ENCODE data around the gene NMUR2.

Gene NMUR2, protein sequence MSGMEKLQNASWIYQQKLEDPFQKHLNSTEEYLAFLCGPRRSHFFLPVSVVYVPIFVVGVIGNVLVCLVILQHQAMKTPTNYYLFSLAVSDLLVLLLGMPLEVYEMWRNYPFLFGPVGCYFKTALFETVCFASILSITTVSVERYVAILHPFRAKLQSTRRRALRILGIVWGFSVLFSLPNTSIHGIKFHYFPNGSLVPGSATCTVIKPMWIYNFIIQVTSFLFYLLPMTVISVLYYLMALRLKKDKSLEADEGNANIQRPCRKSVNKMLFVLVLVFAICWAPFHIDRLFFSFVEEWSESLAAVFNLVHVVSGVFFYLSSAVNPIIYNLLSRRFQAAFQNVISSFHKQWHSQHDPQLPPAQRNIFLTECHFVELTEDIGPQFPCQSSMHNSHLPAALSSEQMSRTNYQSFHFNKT

DNA sequence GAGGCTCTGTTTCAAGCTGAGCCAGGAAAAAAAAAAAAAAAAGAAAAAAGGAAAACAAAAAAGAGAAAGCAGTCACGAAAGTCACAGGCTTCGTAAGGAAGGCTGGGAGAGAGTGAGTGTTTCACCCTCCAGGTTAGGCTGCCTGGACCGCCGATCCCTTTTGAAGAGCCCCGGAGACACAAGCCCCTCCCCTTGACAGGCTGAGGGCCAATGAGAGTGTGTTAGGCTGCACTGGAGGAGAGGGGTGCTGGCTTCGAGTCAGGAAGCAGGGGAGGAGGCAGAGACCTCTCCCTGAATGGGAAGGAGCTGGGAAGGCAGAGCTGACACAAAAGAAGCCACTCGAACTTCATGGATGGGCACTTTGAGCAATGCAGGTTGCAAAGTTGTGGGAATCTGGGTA, at the start of gene NMUR2:
Gene NMUR2 (minus strand): TSS at position 135 of the 400 bp plus-strand sequence. CDS start 166 bp downstream, outside the sequence.
- no peak for DNase-seq (ENCODE audit: low read depth)

DNA sequence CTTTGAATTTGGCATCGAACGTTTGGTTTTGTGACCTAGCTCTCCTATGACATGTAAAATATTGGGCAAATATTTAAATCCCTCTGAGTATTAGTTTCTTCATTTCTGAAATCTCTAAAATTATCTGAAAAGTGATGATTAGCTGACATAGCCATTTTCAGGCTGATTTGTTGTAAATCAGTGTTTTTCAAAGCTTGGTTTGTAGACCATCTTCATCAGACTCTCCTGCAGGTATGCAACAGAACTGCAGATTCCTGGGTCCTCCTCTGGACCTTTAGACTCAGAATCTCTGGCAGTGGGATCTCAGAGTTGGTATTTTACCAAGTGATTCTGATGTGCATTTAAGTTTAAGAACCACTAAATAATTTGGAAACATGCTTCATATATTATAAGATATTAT, 38.9 kb upstream of the NMUR2 start:
- no peak for DNase-seq (ENCODE audit: low read depth)

DNA sequence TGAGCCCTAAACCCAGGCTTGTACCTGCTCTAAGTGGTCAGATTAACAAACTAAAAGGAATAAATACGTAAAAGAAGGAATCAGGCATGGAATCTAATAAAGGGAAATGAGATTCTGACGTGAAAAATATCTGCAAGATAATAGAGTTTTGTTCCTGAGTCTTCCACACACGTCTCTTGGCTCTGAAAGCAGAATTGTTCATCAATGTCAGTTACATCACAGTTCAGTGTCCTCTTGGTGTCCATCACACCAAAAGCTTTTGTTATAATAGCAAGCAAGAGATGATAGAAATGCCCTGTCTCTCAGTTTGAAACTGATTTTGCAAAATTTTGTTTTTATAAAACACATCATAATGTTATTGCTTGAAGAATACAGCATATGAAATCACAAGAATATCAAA, 34.7 kb upstream of the NMUR2 start:
- DNase-seq (ENCODE audit: low read depth), result no peak

DNA sequence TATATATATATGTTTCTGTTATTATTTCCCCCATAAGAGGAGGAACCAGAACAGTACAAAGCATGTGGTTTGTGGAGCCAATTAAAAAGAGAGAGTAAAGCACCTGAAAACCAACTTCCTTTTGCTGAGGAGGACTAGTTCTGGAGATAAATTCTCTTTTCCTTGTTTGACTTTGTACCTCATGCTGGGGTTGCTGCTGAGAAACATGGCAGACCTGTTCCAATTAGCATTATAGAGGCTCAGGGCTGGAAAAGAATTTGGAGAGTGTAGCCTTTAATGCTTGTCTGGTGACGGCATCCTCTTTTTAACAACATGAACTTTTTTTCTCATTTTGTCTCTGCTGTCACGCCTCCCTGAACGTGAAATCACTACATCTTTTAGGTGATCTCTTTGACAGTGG, 32.8 kb upstream of the NMUR2 start:
- no peak for DNase-seq (ENCODE audit: low read depth)

DNA sequence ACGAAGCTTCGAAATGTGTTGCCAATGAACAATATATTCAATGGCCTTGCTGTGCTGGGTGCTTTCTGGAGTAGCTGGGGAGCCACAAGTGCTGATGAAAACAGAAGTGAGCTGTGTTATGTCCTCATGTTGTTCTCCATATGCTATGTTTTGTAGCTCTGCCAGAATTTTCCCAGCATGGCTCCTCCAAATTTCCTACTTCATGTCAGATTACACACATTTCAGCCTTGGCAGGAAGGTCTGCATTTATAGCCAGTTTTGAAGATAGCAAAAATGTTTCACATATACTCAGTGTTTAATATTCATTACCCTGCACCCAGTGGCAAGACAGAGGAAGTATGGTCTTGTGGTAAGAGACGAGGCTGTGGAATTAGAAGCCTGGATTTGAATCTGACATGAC, 22.6 kb upstream of the NMUR2 start:
- DNase-seq (ENCODE audit: low read depth), result no peak

DNA sequence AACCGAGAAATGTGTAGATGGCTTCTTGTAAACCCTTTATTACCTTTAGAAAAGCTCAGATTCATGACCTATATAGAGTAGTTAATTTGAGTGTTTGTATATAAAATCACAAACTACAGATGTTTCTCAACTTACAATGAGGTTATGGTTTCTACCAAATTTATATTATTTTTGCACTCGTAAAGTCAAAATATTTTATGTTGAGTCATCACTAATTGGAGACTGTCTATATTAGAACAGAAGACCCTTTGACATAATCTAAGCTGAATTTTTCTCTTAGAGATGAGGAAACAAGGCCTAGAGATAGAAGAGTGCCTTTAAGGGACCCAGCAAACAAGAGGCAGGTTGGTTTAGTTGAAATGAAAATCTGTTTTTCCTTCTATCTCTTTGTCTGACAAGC, 20.0 kb upstream of the NMUR2 start:
- no peak for DNase-seq (ENCODE audit: low read depth)

DNA sequence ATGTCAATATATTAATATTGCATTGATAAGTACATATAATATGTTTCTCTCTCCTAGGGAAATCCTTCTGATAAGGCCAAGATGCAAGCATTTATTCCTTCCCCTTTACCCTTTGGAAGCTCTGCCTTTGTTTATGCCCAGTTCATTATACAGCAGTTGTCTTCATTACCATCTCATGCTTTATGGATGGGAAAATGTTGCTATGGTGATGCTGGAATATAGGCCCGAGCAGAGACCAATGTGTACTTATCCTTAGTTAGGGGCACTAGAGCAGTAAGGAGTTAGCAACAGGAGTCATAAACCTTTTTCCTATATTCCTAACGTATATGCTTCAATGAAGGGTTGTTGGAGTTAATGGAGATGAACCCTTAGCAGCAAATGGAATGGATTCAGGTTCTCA, 19.4 kb upstream of the NMUR2 start:
- DNase-seq (ENCODE audit: low read depth), result no peak

DNA sequence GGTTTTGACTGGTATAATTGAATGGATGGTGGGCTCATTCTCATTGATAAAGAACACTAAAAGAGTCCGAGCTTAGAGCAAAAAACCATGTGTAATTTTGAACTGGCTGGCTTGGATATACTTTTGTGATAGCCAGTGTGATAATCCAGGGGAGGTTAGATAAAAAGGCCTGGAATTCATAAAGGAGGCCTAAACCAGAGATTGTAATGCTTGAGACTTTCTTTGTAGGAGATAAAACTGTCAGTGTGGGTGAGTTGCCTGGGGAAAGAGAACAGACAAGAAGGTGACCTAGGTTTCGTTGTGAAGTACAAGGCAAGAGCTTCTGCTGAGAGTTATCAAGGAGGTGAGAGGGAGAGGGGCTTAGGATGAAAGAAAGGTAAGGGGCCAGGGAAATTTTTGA, 17.0 kb upstream of the NMUR2 start:
- no peak for DNase-seq (ENCODE audit: low read depth)

DNA sequence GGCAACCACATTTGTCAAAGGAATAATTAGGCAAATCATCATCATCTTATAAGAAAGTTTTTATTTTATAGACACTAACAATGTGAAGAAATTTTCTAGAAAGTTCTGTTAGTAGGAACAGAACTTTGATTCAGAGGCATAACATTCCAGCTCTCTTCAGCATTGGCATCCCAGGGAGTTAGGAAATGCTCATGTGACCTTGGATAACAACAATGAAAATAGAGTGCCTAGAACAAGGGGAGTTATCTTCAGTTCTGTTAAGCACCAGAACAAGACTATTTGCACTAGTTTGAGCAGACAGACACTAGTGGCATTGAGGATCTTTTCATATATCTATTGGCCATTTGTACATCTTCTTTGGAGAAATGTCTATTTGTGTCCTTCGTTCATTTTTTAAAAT, 7.0 kb upstream of the NMUR2 start:
- no peak for DNase-seq (ENCODE audit: low read depth)

DNA sequence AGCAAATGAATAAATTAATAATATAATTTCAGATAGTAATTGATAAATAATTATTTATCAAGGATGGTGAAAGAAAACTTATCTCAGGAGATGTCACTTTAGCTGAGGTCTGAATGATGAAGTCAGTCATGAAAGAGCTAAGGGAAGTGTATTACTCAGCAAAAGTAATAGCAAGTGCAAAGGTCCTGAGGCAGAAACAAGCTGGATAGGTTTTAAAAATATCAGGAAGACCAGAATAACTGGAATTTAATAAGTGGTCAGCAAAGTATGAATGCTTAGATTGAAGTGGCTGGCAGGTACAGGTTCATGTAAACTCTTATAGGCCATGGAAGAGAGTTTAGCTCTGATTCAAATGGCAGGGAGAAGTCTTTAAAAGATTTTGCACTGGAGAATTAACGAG, 1.0 kb upstream of the NMUR2 start:
- DNase-seq (ENCODE audit: low read depth), result no peak

DNA sequence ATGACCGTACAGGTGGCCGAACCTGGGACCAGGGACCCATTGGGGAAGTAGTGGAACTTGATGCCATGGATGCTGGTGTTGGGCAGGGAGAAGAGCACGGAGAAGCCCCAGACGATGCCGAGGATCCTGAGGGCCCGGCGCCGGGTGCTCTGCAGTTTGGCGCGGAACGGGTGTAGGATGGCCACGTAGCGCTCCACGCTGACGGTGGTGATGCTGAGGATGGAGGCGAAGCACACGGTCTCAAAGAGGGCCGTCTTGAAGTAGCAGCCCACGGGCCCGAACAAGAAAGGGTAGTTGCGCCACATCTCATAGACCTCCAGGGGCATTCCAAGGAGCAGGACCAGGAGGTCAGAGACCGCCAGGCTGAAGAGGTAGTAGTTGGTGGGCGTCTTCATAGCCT, 585 bp downstream of the NMUR2 start:
- DNase-seq (ENCODE audit: low read depth), result no peak

DNA sequence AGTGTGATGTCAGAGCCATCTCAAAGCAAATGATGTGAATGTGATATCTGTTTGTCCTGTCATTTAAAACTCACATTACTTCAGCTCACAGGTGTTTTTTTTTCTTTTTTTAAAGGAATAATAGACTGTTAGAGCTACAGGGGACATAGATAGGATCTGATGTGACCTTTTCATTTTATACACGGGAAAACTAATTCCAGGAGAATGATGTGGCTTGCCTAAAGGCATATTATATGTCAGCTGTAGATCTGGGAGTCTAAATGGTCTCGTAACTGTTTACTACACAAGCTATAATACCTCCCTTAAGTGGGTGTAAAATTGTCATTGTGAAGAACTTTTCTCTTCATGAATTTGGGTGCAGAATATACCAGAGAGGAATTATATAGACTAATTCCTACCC, 2.0 kb downstream of the NMUR2 start:
- DNase-seq (ENCODE audit: low read depth), result no peak

DNA sequence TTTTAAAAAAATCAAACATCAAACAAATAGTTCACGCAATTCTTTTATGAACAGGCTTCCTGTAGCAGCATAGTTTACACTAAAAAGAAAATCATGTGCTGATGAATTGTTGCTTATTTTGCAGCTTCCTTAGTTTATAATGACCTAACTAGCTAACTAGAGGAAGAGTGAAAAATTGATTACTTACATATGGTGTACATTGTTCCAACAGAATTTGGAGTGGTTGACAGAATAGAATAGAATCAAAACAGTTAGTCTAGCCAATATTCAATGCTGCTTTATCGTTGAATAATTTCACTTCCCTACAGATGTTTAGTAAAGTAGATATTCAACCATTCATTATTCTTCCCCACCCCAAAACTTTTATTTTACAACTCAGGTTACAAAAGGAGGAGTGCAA, 4.2 kb downstream of the NMUR2 start:
- no peak for DNase-seq (ENCODE audit: low read depth)

DNA sequence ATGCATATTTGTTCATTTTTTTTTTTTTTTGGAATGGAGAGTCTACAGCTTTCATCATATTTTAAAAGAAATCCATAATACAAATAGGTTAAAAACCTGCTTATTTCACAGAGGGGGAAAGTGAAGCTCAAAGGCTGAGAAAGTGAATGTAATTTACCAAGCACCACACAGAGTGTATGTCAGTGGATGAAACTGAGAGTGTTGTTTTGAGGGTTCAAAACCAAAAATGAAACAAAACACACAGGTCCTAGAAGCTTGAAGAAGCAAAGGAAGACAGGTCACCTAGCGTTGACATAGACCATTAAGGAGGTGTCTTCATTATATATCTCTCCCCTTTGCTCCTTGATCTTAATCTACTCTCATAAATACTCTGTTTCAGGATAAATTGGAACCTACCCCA, 7.5 kb downstream of the NMUR2 start:
- no peak for DNase-seq (ENCODE audit: low read depth)

DNA sequence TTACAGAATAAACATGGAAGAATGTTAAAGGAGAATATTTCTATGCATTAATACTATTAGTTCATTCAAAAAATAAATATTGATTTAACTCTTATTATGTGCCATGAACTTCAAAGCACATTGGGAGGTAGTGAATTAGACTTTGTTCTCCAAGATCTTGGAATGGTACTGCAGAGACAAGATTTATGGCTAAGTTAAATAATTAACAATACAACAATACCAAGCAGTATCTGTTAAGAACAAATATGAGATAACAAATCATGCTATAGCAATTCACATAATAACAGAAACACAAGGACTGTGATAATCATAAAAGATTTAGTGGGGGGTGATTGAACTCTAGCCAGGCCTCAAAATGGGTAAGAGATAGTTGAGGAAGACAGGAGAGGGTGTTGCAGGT, 11.6 kb downstream of the NMUR2 start:
- no peak for DNase-seq (ENCODE audit: low read depth)

DNA sequence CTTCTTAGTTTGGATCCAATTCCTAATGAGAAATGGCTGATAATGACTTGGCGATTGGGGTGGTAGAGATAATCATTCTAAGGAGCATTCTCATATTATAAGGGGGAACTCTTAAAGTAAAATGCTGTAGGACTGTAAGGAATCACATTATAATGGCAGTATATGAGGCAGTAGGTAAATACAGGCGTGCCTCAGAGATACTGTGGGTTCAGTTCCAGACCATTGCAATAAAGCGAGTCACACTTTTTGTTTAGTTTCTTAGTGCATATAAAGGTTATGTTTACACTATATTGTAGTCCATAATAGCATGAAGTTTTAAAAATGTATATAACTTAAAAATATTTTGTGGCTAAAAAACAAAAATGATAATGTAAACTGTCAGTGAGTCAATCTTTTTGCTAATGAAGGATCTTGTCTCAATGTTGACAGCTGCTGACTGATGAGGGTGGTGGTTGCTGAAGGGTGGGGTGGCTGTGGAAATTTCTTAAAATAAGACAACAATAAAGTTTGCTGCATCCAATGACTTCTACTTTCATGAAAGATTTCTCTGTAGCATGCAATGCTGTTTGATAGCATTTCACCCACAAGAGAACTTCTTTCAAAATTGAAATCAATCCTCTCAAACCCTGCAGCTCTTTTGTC, 15.8 kb downstream of the NMUR2 start:
- no peak for DNase-seq (ENCODE audit: low read depth)

DNA sequence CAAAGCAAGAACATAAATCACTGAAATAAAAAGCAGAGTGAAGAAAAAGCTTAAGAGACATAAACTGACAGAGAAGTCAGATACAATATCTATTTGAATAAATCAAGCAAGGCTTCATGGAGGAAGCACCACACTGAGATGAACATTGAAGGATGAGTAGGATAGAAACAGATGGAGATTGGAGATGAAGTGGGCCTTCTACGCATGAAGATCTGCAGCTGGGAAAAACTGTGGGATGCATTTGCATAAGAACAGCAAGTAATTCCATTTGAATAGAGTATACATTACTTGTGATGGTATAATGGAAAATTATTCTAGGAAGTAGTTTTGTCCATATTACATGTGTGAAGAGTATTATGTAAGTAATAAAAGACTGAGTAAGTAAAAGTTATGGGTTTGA, 16.5 kb downstream of the NMUR2 start:
- DNase-seq (ENCODE audit: low read depth), result no peak

DNA sequence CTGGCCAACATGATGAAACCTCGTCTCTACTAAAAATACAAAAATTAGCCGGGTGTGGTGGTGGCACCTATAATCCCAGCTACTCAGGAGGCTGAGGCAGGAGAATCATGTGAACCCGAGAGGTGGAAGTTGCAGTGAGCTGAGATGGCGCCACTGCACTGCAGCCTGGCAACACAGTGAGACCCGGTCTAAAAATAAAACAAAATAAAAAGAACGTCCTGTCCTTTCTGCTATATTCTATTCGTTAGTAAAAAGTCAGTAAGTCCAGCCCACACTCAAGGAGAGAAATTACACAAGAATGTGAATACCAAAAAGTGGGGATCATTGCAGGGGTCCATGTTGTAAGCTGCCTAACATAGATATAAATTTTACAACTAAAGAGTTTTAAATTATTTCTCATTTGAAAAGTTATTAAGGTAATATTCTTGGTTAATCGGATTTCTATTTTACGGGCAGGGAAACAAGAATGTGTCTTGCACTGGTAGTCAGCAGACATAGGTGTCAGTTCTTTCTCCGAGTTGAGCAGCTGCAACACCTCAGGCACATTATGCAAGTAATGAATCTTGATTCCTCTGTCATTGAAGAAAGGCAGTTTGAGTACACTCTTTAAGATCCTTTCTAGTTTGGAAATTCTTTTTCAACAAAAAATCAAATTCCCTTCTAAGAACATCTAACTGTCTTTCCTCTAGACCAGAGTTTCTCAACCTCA, 24.5 kb downstream of the NMUR2 start:
- no peak for DNase-seq (ENCODE audit: low read depth)

DNA sequence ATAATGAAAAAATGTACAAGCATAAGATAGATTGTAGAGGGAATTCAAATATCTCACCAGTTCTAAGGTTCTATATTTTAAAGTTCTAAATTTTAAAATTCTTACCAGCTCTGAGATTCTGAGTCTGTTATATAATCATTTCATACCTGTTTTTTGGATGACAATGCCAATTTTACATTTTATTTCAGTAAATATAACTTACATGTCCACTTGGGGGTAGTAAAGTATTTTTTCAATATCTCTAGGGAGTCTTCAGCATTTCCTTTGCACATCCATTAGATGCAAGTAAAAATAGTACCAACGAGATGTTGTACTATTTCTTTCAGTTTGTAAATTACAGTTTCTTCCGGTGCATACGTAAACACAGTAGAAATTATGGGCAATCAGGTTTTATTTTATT, 25.7 kb downstream of the NMUR2 start:
- no peak for DNase-seq (ENCODE audit: low read depth)

DNA sequence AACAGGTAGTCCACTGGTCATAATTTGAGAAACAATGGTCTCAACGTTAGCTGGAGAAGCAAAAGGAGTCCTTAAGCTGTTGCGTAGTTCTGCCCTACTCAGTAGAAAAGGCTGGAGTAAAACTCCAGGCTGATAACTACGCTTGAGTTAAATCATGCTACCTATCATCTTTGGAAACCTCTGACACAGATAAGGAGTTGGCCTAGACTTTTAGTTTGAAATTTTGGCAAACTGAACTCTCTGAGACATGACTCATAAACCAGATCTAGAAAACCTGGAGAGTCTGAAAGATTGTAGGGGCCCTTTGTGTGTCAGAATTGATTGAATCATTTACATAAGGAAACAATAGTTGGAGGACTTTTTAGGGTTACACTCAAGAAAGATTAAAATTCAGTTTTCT, 26.3 kb downstream of the NMUR2 start:
- DNase-seq (ENCODE audit: low read depth), result no peak

DNA sequence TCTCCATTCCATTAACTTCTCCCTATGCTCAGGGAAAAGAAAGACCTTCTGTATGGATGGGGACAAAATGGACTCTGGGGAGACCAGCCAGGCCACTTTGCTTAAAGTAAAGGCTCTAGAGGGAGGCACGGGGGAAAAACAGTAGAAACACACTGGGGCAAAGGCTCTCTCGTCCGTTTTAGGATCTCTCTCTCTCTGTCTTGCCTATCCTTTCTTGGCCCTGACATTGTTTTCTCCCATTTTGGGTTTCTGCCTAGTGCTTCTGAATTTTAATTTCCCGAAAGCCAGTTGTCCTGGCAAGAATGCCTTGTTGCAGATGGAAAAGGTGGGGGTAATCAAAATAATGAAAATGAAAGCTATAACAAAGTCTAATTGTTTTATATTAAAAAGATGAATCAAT, 28.2 kb downstream of the NMUR2 start:
- DNase-seq (ENCODE audit: low read depth), result no peak

DNA sequence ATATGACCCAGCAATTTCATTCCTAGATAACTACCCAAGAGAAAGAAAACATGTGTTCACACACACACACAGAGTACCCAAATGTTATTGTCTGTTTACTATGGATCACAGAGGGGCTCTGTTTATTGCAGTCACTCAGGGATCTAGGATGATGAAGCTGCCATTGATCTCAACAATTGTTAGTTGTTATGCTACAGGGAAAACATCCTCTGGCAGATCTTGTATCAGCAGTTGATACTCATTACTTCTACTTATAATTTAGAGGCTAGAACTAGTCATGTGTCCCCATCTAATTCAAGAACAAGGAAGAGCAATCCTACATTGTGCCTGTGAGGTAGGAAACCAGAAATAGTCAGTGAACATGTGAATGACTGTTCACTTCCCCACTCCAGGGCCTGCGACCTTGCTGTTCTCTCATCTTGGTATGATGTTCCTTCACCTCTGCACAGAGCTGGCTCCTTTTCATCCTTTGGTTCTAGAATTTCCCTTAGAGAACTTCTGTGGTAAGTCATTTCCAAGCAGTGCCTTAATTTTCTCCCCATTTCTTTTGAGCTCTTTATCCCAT, 30.3 kb downstream of the NMUR2 start:
- no peak for DNase-seq (ENCODE audit: low read depth)

DNA sequence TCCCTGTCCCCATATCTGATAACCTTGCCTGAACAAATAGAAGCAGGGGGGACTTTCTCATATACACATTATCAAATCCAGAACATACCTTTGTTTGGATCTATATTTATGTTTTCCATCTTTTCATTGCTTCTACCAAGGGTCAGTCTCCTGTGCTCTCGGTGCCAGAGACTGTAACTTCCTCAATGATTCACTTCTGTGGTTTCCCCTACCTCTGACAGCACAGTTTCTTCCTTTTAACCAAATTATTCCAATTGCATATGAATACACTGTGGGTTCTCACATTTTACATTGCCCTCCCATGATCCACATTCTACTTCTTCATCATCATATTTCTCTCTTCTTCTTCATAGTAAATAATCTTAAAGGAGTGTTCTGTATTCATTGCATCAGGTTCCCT, 32.2 kb downstream of the NMUR2 start:
- DNase-seq (ENCODE audit: low read depth), result no peak

Data from GM04503 (cell line).